DMS53 (cell line): Measurements from ENCODE around the gene IL18.
A peak's percentile ranks its signal among the peaks of the same experiment; 100 is the strongest.
"Not testable (repeated sequence)": the region's sequence is repeated elsewhere in the genome, so short reads cannot be mapped to it uniquely, and the experiment has no call there.

Experiments
- DNase-seq: peaks from one replicate; lab custom pipeline; 2025; lab: John Stamatoyannopoulos, UW

IL18 gene

DNA sequence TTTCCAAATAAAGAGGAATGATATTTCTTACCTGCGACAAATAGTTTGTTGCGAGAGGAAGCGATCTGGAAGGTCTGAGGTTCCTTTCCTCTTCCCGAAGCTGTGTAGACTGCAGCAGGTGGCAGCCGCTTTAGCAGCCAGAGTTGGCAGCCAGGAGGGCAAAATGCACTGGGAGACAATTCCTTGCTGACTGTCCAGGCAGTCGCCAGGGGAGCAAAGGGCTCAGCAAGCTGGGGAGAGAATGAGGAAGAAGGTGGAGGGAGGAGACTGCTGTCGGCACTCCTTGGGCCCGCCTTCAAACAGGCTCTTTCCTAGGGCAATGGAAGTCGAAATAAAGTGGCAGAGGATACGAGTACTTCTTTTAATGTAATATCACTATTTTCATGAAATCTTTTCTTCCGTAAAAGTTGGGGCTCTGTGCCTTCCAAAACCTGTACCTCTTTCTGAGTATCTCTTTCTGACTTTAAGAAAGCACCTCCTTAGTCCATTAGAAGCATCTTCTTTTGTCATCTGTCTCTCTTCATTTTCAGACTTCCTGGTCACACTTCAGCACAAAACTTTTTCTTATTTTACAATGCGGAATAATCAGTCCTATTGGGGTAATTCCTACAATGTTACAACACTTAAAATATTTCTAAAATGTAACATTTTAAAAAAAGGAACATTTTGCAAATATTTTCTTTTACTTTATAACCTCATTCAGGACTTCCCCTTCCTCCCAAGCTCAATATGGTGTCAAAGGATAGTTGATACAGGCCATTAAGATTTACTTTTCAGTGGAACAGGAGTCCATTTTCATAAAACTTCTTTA is at the start of gene IL18:
IL18 (minus strand) TSS at position 220 of the 811 bp plus-strand sequence. CDS start 9,041 bp downstream, outside the sequence.
- no peak for DNase-seq

DNA sequence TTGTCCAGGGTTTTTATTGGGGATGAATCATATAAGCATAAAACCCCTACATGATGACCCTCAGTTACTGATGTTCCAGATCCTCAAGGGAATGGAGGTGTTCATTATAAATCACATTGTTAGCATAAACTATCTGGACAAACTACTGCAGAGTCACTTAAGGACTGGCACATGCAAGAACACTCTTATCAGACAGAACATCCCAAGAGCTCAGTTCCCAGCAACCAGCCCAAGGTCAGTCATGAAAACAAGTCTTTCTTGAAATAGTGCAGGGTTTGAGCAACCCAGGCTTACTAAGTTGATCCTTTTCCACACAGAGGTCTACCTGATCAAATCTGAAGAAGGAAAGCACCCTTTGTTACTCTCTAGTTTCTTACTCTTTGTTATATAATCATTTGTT is 48.8 kb upstream of the IL18 start:
- no peak for DNase-seq

DNA sequence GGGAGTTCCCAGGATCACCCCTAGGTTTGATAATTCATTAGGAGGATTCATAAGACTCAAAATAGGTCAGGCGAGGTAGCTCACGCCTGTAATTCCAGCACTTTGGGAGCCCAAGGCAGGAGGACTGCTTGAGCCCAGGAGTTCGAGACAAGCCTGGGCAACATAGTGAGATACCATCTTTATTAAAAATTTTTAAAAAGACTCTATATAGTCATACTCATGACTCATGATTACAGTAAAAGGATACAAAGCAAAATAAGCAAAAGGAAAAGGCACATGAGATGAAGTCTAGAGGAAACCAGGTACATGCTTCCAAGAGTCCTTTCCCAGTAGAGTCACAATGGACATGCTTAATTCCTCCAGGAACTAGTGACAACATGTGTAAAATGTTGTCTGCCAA is 48.4 kb upstream of the IL18 start:
- no peak for DNase-seq

DNA sequence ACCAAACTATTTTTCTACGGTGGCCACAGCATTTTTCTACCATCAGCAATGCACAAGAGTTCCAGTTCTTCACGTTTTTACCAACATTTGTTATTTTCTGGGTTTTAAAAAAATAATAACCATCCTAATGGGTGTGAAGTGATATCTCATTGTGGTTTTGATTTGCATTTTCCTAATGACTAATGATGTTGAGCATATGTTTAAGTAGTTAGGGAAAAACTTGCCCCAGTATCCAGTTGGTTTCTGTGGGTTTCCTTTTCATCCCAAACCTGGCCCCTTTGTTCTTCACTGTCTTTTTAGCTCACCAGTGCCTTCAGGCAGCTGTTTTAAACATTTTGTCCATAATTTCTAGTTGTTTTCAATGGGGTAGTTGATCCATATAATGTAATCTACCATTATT is 47.6 kb upstream of the IL18 start:
- DNase-seq = no peak

DNA sequence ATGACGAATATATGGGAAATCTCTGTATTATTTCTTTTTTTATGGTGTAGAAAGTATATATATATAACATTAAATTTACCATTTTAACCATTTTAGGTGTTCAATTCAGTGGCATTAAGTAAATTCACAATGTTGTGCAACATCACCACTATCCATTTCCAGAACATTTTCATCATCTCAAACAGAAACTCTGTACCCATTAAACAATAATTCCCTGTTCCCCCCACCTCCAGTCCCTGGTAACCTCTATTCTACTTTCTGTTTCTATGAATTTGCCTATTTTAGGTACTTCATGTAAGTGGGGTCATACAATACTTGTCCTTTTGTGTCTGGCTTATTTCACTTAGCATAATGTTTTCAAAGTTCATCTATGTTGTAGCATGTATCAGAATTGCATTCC is 47.0 kb upstream of the IL18 start:
- DNase-seq = no peak

DNA sequence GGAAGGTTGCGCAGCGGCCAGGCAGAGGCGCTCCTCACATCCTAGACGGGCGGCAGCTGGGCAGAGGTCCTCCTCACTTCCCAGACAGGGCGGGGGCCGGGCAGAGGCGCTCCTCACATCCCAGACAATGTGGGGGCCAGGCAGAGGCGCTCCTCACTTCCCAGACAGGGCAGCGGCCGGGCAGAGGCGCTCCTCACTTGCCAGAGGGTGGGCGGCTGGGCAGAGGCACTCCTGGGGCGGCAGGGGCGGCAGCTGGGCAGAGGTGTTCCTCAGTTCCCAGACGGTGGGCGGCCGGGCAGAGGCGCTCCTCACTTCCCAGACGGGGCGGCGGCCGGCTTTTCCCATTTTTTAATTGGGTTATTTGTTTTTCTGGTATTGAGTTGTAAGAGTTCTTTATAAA is 42.2 kb upstream of the IL18 start:
- DNase-seq = no peak

DNA sequence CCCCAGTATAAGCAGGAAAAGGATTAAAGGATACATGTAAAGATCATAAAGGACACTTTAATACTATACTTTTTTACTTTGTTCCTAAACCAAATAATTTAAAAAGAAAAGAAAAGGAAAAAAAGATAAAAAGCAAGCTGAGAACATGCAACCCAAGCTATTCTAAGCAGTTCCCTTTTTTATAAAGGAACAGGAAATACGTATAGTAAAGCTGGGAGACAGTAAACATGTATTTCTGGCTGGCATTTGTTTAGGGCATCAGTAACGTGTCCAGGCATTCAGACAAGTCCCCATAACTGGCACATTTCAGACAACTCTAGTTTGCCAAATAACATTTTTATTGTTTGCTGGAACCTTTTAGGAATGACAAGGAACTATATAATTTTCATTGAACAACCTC is 36.4 kb upstream of the IL18 start:
- DNase-seq = no peak

DNA sequence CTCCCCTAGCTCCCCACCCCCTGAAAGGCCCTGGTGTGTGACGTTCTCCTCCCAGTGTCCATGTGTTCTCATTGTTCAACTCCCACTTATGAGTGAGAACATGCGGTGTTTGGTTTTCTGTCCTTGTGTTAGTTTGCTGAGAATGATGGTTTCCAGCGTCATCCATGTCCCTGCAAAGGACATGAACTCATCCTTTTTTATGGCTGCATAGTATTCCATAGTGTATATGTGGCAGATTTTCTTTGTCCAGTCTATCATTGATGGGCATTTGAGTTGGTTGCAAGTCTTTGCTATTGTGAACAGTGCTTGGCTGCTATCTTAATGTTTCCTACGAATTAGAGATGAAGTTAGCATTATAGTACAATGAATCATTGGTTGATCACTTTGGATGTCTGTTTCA is 35.2 kb upstream of the IL18 start:
- DNase-seq = not testable (repeated sequence)

DNA sequence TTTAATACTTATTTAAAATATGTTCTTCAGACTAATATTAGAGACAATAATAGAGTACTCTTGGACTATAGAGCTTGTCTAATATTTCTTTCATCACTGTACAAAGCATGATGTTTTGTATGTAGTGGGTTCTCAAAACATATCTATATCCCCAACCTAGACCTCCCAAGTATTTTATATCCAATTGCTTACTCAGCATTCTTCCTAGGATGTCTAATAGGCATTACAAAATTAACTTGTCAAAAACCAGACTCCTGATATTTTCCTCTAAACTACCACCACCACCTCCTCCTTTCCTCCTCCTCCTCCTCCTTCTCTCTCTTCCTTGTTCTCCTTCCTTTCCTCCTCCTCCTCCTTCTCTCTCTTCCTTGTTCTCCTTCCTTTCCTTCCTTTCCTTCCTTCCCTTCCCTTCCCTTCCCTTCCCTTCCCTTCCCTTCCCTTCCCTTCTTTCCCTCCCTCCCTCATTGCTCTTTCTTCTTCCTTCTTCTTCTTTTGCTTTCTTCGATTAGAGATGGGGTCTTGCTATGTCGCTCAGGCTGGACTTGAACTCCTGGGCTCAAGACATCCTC is 32.7 kb upstream of the IL18 start:
- no peak for DNase-seq

DNA sequence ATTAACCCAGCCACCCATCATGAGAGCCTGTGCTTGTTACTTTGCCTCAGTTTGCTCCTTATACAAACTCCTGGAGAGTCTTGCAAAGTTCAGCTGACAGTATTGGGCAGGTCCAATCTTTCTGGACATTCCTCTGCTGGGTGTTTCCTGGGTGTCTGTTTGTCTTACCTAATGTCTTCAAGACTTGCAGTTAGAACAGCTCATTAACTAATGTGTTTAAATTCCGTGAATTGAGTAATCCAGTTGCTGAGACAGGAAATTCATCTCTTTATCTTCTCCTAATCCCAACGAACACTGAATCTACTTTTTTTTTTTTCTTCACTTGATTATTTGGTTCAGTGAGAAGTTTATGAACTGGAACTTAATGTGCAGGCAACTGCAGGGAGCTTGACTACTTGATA is 32.1 kb upstream of the IL18 start:
- DNase-seq = no peak

DNA sequence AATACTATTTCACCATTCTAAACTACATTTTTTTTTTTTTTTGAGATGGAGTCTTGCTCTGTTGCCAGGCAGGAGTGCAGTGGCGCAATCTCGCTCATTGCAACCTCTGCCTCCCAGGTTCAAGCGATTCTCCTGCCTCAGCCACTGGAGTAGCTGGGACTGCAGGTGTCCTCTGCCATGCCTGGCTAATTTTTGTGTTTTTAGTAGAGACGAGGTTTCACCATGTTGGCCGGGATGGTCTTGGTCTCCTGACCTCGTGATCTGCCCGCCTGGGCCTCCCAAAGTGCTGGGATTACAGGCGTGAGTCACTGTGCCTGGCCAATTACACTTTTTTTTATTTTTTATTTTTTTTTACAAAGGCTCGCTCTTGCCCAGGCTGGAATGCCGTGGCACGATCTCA is 31.2 kb upstream of the IL18 start:
- DNase-seq = not testable (repeated sequence)

DNA sequence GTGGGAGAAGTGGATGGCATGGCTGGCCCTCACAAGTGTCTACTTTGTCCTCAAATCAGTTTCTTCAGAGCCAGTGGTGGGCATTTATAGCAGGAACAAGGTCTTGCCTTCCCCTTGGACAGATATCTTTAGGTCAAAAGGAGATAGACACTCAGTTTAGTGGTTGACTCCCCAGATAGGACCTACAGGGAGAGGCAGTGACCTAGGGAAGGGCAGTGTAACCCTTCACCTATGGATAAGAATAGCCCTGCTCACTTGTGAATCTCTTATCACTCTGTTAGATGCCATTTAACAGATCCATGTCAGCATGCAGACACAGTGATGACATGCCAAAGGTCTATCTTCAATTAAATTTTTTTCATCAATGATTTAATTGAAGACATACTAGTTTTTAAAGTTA is 22.4 kb upstream of the IL18 start:
- DNase-seq = no peak

DNA sequence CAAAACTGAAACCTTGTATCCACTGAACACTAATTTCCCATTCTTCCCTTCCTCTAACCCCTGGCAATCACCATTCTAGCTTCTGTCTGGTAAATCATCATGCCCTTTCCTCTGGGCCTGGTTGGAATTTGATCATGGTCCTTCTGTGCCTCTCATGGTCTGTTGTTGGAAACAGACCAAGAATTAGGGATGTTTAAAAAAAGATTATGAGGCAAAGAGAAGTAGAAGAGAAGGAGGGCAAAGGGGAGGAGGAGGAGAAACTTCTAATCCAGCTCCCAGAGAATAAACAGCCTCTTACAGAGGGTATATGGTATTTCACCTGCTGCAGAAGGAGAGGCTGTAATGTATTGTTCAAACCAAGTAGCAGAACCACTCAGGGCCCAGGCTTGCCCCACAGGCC is 22.0 kb upstream of the IL18 start:
- DNase-seq = peak; percentile 35

DNA sequence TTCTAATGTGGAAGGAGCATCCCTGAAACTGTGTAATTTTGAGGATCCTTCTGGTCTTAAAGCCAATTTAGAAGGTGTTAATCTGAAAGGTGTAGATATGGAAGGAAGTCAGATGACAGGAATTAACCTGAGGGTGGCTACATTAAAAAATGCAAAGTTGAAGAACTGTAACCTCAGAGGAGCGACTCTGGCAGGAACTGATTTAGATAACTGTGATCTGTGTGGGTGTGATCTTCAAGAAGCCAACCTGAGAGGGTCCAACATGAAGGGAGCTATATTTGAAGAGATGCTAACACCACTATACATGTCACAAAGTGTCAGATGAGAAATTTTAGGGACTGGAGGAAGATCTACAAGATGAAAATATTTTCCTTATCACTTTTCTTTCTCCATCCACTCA is 19.0 kb upstream of the IL18 start:
- no peak for DNase-seq

DNA sequence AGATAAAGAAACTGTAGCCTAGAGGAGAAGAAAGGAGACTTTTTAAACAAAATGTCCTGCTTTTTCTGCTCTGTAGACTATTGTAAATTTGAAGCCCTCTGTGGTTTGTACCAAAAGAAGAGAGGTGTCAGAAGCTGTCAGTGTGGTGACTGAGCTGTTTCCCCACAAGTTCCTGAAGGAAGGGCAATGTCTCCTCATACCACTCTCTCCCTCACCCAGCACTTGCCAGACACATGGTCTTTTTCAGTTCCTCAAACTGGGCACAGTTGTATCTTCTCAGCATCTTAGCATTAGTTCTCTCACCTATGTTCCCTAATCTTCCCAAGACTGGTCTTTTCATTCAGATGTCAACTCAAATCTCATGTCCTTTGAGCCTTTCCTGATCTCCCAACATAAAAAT is 15.7 kb upstream of the IL18 start:
- no peak for DNase-seq

DNA sequence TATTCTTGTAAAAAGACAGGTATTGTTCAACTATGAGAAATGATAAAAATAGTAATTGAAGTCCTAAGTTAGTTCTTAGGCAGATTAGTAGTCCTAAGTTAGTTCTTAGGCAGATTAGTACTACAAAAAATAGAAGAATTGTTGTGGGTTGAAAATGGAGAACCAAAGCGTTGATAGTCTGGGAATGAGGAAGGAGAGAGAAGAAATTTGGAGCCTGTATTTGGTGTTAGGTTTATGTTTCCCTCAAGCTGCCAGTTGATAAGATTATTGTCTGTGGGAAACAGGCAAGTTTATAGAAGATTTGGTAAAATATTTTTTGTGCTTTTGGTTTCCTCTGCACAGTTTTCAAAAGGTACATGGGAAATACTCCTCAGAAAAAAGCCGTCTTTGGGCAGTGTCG is 15.0 kb upstream of the IL18 start:
- no peak for DNase-seq

DNA sequence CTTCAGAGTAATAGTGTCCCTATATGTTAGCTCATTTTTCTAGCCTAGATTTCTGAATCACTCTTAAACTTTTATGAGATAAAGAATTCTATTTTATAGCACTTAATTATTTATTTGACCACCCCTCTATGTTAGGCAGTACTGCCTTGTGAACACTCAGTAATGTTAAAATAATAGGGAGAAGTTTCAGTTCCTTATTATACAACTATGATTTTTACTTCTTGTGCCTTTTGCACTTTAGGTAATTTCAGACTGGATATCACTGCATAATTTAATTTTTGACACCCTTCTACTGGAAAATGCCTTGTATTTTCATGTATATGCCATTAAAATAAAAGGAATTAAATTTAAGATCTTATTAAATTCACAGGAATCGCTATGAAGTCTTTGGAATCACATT is 14.5 kb upstream of the IL18 start:
- DNase-seq = no peak

DNA sequence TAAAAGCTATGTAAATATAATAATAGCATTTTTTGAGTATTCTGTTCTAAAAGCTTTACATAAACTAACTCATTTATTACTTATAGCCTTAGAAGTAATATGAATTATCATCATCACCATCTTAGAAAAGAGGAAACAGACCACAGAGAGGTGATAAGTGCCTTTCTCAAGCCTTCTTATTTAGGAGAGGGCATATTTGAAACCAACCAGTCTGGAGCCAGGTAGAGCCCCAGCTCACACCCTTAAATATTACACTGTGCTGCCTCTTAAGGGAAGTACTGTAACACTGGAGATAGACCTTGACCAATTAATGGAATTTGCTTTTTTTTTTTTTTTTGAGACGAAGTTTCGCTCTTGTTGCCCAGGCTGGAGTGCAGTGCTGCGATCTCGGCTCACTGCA is 13.7 kb upstream of the IL18 start:
- no peak for DNase-seq

DNA sequence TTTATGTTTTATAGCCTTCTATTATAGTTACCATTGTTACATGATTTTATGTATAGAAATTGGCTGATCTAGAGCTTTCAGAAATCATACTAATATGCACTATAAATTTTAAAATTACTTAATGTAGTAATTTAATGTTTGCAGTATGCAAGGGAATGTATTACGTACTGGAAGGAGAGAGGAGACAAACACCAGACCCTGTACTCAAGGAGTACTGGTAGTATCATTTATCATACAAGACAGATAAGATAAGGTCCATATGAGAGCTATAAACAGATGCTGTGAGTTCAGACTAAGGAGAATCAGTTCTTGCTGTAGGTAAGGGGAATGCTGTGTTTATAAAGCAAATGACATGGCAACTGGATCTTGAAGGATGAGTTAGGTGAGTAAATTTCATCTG is 12.2 kb upstream of the IL18 start:
- no peak for DNase-seq

DNA sequence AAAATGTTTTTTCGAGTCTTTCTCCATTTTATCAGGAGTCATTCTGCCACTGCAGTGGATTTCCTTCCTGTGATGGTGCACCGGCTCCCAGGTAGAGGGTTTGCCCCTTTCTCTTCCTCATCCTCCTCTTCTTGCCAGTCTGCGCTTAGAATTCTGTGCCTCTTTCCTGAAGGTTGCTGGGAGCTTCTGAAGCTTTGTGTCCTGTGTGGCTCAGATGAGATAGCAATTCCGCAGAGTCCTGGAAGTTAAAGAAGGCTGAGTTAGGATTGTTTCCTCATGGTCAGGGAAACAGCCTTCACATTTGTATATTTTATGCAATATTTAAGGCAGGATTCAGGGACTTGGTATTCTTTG is 11.7 kb upstream of the IL18 start:
- no peak for DNase-seq

DNA sequence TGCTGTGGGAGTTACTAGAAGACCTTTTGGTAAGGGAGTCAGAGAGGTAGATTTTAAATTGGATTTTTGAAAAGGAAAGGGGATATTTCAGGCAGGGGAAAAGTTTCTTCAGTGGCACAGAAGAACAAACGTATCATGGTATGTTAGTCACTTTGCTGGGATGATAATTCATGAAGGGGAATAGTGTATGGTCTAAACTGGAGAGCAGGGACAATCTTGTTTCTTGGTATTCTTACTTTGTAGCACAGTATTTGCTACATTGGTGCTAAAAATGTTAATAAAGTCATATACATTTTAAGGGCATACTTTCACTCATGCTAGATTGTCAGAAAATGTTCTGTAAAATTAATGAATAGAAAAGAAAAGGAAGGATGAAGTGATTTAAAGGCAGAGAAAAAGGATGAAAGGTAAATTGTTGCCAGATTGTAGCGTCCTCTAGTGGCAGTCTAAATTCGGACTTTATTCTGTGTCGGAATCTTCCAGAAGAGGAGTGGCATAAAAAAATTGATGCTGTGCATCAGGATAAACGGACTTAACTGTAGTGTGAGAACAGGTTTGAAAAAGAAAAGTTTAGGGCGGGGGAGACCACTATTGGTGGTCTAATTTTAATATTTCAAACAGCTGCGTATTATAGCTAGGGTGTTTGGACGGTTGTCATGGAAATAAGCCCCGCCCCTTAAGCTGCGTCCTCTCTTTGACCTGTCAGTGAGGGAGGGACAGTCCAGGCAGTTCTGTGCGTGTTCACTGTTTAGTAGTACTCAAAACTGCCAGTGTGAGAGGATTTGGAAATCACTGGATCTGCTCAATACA is 11.1 kb upstream of the IL18 start, which contains the start of gene BCO2:
BCO2 (plus strand) TSS at position 724 of the 810 bp plus-strand sequence. CDS start 90 bp downstream, outside the sequence.
- DNase-seq = peak; percentile 88

DNA sequence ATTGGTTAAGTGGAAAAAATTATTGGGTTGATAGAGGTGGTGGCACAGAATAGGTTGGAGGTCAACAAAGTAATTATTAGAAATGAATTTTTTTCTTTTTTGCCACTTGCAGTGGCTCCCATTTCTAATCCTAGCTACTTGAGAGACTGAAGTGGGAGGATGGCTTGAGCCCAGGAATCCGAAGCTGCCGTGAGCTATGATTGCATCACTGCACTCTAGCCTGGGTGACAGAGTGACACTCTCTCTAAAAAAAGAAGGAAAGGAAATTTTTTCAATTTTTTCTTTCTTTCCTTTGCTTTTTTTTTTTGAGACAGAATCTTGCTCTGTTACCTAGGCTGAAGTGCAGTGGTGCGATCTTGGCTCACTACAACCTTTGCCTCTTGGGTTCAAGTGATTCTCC is 9.3 kb upstream of the IL18 start:
- DNase-seq = peak; percentile 4

DNA sequence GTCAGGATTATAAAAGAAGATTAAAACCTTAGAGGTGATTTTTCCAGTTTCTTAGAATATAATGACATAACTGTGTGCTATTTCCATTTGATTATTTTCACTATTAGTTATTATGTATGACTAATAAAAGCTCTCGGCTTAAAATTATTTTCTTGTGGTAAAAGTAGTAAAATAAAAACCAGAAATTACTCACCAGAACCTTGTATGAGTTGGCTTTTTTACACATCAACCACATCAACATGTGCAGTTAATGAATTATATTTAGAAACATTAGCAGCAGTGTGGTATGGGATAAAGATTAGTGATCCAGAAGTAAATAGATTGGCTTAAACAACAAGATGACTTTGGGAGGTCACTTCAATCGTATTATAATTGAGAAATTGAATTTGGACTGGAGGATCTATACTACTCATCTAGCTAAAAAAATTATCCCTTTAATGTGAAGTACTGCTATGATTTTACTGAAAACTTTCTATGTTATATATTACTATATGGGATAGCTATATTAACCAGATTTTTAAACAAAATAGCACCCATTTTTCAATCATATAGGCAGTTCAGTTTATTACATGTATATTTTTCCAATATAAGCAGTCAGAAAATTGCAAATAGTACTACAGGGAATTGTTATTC is 8.6 kb upstream of the IL18 start:
- no peak for DNase-seq
